ENCODE data around the gene CFAP141.

DNA sequence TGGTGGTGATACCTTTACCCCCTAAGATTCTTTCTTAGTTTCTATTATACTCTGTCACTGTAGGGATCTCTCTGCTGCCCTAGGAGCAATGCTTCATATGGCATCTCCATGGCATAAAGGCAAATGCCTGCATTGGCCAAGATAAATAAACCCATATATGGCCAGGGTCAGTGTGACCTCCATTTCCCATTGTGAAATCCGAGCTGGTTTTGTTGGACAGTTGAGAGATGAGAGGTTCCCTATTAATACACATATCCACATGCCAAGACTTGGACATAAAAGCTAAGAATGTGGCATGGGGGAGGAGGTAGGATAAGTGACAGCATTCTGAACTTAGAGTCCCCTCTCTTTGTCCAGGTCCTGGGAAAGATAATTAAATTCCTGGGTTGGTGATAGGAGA is 15.6 kb downstream of the CFAP141 start:
- TF ChIP-seq, protein P1, sequence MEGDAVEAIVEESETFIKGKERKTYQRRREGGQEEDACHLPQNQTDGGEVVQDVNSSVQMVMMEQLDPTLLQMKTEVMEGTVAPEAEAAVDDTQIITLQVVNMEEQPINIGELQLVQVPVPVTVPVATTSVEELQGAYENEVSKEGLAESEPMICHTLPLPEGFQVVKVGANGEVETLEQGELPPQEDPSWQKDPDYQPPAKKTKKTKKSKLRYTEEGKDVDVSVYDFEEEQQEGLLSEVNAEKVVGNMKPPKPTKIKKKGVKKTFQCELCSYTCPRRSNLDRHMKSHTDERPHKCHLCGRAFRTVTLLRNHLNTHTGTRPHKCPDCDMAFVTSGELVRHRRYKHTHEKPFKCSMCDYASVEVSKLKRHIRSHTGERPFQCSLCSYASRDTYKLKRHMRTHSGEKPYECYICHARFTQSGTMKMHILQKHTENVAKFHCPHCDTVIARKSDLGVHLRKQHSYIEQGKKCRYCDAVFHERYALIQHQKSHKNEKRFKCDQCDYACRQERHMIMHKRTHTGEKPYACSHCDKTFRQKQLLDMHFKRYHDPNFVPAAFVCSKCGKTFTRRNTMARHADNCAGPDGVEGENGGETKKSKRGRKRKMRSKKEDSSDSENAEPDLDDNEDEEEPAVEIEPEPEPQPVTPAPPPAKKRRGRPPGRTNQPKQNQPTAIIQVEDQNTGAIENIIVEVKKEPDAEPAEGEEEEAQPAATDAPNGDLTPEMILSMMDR (IDR thresholded peaks at IDR 0.05), result no peak
- no peak for TF ChIP-seq EP300 (IDR thresholded peaks at IDR 0.05)

All from gastroesophageal sphincter (tissue), 3 donors.